Caco-2 (cell line): ENCODE results near the gene KLHL29. TPM values are rescaled to one million over a fixed set of nuclear protein-coding genes. Genes with fewer than 3 reads are reported as not detected.

ENCODE experiments used
- BruUV-seq: library from RNA; stranded (reverse); fragments of 400-500 nt; replicated peaks from 2 replicates; lab custom pipeline; 2021; lab: Mats Ljungman, UMichigan
- CTCF ChIA-PET: fragments of 300-600 bp; sonication (Branson Sonifier 250); formaldehyde crosslinking; loops from one replicate; lab custom pipeline; 2022; ENCODE audit warnings: antibody characterized with exemption; lab: Charles Lee
- POLR2A ChIA-PET: fragments of 300-600 bp; sonication (Branson Sonifier 250); formaldehyde crosslinking; loops from one replicate; lab custom pipeline; 2022; ENCODE audit warnings: antibody characterized with exemption; lab: Charles Lee
- DNase-seq, 2 experiments: peaks; one replicate each; pipeline versions ENCODE4 v3.0.0 to v3.0.0-alpha.2; 2020 to 2022
- H3K27me3 ChIP-seq: replicated peaks from 2 replicates; pipeline ENCODE4 v1.6.0; 2011; ENCODE audit warnings: low read length; ENCODE audit not compliant: control insufficient read depth, insufficient read depth
- H3K36me3 ChIP-seq: 2 replicates; pipeline ENCODE4 v1.5.1; 2011; ENCODE audit warnings: low read length; ENCODE audit not compliant: control insufficient read depth, insufficient read depth
- H3K4me1 ChIP-seq: fragments of 250-450 bp; sonication (Bioruptor Pico); 2 replicates; pipeline ENCODE4 v1.5.1; 2020; ENCODE audit warnings: mild to moderate bottlenecking
- H3K4me3 ChIP-seq: 2 replicates; pipeline ENCODE4 v1.5.1; 2011; ENCODE audit warnings: low read depth, mild to moderate bottlenecking, control low read depth, low read length
- H3K9me3 ChIP-seq: fragments of 250-450 bp; sonication (Bioruptor Pico); 2 replicates; pipeline ENCODE4 v1.5.1; 2020; ENCODE audit warnings: mild to moderate bottlenecking, moderate library complexity
- H3K27ac Mint-ChIP-seq: one replicate; pipeline ENCODE4 v1.8.0; 2022; ENCODE audit warnings: mixed read lengths; ENCODE audit not compliant: unreplicated experiment
- H3K27me3 Mint-ChIP-seq: one replicate; pipeline ENCODE4 v1.8.0; 2022; ENCODE audit warnings: mixed read lengths; ENCODE audit not compliant: insufficient read depth, unreplicated experiment
- H3K36me3 Mint-ChIP-seq: one replicate; pipeline ENCODE4 v1.8.0; 2022; ENCODE audit warnings: mild to moderate bottlenecking, mixed read lengths; ENCODE audit not compliant: insufficient read depth, unreplicated experiment
- H3K4me1 Mint-ChIP-seq: one replicate; pipeline ENCODE4 v1.8.0; 2022; ENCODE audit warnings: low read depth, mixed read lengths; ENCODE audit not compliant: unreplicated experiment
- H3K4me3 Mint-ChIP-seq: one replicate; pipeline ENCODE4 v1.8.0; 2022; ENCODE audit warnings: mild to moderate bottlenecking, moderate library complexity, mixed read lengths; ENCODE audit not compliant: unreplicated experiment
- H3K9me3 Mint-ChIP-seq: one replicate; pipeline ENCODE4 v1.8.0; 2022; ENCODE audit warnings: mixed read lengths; ENCODE audit not compliant: unreplicated experiment
- CTCF ChIP-seq, 2 experiments: fragments of 200-600 bp in 1 of 2; IDR thresholded peaks; 1 replicate in 1 of 2; 2 replicates in 1 of 2; pipeline versions ENCODE4 v1.5.1 to v1.8.0; 2011 to 2022; ENCODE audit warnings: antibody characterized with exemption in 1 of 2, control low read depth in 1 of 2, inconsistent platforms in 1 of 2, low read depth in 1 of 2, low read length in 1 of 2, mild to moderate bottlenecking in 1 of 2, moderate library complexity in 1 of 2; ENCODE audit not compliant: insufficient read depth in 1 of 2, severe bottlenecking in 1 of 2, unreplicated experiment in 1 of 2
- intact Hi-C: fragments of 100-400 bp; cut with micrococcal nuclease; formaldehyde crosslinking; loops from one replicate; pipeline ENCODE4 v1.10.0; 2022; ENCODE audit not compliant: unreplicated experiment
- total RNA-seq: library from RNA; stranded (reverse); gene quantifications from 2 replicates; pipeline ENCODE4 v1.2.3, GENCODE V29; 2022

Gene KLHL29
- total RNA-seq, 1 experiment from 2014 or later = 0.61 TPM

DNA sequence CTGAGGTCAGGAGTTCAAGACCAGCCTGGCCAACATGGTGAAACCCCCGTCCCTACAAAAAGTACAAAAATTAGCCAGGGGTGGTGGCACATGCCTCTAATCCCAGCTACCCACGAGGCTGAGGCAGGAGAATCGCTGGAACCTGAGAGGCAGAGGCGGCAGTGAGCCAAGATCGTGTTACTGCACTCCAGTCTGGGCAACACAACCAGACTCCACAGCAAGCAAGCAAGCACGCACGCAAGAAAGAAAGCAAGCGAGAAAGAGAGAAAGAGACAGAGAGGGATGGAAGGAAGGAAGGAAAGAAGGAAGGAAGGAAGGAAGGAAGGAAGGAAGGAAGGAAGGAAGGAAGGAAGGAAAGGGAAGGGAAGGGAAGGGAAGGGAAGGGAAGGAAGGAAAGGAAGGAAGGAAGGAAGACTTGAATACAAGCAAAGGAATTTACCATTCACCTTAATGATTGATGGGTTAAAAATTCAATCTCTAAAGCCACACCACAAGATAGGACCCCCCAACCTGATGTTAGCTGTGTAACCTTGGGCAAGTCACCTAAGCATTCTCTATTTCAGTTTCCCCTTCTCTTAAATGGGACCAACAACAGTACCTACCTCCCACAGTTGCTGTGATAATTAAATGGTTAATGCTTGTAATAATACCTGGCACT is 360.2 kb downstream of the KLHL29 start:
- H3K4me1 ChIP-seq = no peaks in the 10 kb centered on the region
- Mint-ChIP-seq H3K27ac (no peak overlapping the region), H3K27me3 (no peaks in the 10 kb centered on the region), H3K4me1 (peaks cover 6% of the 10 kb centered on the region), H3K36me3 (peaks cover 9% of the 10 kb centered on the region), H3K4me3 (no peak overlapping the region), H3K9me3 (peaks cover 9% of the 10 kb centered on the region)
- ChIA-PET CTCF (no interaction called here), POLR2A (no interaction called here)
- no TSS peak for BruUV-seq
- intact Hi-C loops = no loop called here
- no peak for TF ChIP-seq CTCF (IDR thresholded peaks at IDR 0.05; ENCODE audit: insufficient read depth in 1 of 2, low read depth in 1 of 2, low read length in 1 of 2, severe bottlenecking in 1 of 2, unreplicated experiment in 1 of 2)
- no peaks in the 10 kb centered on the region for H3K36me3 ChIP-seq
- H3K4me3 ChIP-seq = no peak overlapping the region
- H3K27me3 ChIP-seq = no peaks in the 10 kb centered on the region
- no peaks in the 10 kb centered on the region for H3K9me3 ChIP-seq
- DNase-seq = no peak

- no peak for TF ChIP-seq CTCF (IDR thresholded peaks at IDR 0.05; ENCODE audit: insufficient read depth in 1 of 2, low read depth in 1 of 2, low read length in 1 of 2, severe bottlenecking in 1 of 2, unreplicated experiment in 1 of 2)
- H3K36me3 ChIP-seq = no peaks in the 10 kb centered on the region
- no peak overlapping the region for H3K4me3 ChIP-seq
- H3K36me3 Mint-ChIP-seq = peaks cover 9% of the 10 kb centered on the region
- no peaks in the 10 kb centered on the region for H3K27me3 Mint-ChIP-seq
- ChIA-PET POLR2A (no interaction called here), CTCF (no interaction called here)
- intact Hi-C loops = no loop called here
- H3K4me3 Mint-ChIP-seq = no peak overlapping the region
- no TSS peak for BruUV-seq
- DNase-seq = no peak
- no peak overlapping the region for H3K27ac Mint-ChIP-seq
- peaks cover 6% of the 10 kb centered on the region for H3K4me1 Mint-ChIP-seq
- H3K27me3 ChIP-seq = no peaks in the 10 kb centered on the region
- no peaks in the 10 kb centered on the region for H3K4me1 ChIP-seq
- H3K9me3 Mint-ChIP-seq = peaks cover 9% of the 10 kb centered on the region
- no peaks in the 10 kb centered on the region for H3K9me3 ChIP-seq
Observed at GRCh38 chr2:23745726-23746105, 360.7 kb downstream of the KLHL29 start.

DNA sequence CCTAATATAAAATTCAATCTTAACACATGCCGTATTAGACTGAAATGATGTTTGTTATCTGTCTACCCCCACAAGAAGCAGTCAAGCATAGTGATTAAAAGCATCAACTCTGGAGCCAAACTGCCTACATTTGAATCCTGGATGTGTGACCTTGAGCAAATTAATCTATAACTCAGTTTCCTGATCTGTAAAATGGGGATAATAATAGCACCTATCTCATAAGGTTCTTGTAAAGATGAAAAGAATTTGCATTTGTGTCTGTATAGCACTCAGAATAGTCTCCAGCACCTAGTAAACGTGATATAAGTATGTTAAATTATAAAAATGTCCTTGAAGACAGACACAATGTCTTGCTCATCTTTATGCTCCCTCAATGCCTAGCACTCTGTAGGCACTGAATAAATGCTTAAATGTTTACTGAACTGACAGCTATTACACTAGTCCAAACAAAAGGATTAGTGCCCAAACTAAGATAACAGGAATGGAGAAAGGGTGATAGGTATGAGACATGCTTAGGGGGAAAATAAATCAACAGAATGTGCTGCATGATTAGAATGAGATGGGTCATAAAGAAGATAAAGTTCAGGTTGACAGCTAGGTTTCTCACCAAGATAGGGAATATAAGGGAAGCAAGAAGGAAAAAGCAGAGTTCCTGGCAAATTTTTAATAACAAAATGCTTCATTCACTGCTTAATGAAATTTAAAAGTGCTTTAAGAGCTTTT is 361.3 kb downstream of the KLHL29 start:
- no peak for DNase-seq
- intact Hi-C loops = no loop called here
- Mint-ChIP-seq H3K9me3 (peaks cover 9% of the 10 kb centered on the region), H3K4me1 (peaks cover 6% of the 10 kb centered on the region), H3K36me3 (peaks cover 9% of the 10 kb centered on the region), H3K4me3 (no peak overlapping the region), H3K27me3 (no peaks in the 10 kb centered on the region), H3K27ac (no peak overlapping the region)
- Histone ChIP-seq H3K4me3 (no peak overlapping the region), H3K4me1 (no peaks in the 10 kb centered on the region), H3K9me3 (no peaks in the 10 kb centered on the region), H3K27me3 (no peaks in the 10 kb centered on the region), H3K36me3 (no peaks in the 10 kb centered on the region)
- no TSS peak for BruUV-seq
- CTCF ChIA-PET = interaction anchor here (0.7 kb wide), 1 partner anchor 122 kb away, joined by 3 read pairs; no protein-coding TSS in a partner anchor
- POLR2A ChIA-PET = no interaction called here
- TF ChIP-seq CTCF (IDR thresholded peaks at IDR 0.05; ENCODE audit: insufficient read depth in 1 of 2, low read depth in 1 of 2, low read length in 1 of 2, severe bottlenecking in 1 of 2, unreplicated experiment in 1 of 2) = no peak
